GM23338 (cell line): ENCODE results near the gene COL4A2. TPM values are rescaled to one million over a fixed set of nuclear protein-coding genes. Genes with fewer than 3 reads are reported as not detected.

Source experiments
- ATAC-seq: fragments of 200-7000 bp; cut with Tn5 transposase; 3 replicates; pipeline ENCODE4 v1.9.1; 2020
- DNase-seq: peaks from one replicate; pipeline ENCODE4 v3.0.0-alpha.2; 2015; ENCODE audit warnings: low spot score
- H2AFZ ChIP-seq: fragments of 200-600 bp; sonication (generic); 2 replicates; pipeline ENCODE4 v1.8.0; 2016; ENCODE audit warnings: antibody characterized with exemption, mild to moderate bottlenecking, moderate library complexity
- H3F3A ChIP-seq: fragments of 200-600 bp; sonication (generic); replicated peaks from 2 replicates; pipeline ENCODE4 v1.8.0; 2017; ENCODE audit warnings: antibody characterized with exemption, mixed run types, low read depth
- H3K27ac ChIP-seq: fragments of 200-600 bp; sonication (generic); 2 replicates; pipeline ENCODE4 v1.6.1; 2016; ENCODE audit warnings: low read depth
- H3K27me3 ChIP-seq: fragments of 200-600 bp; sonication (generic); 2 replicates; pipeline ENCODE4 v1.8.0; 2016; ENCODE audit warnings: mild to moderate bottlenecking, mixed run types, moderate library complexity; ENCODE audit not compliant: insufficient read depth
- H3K36me3 ChIP-seq: fragments of 200-600 bp; sonication (generic); 2 replicates; pipeline ENCODE4 v1.8.0; 2016; ENCODE audit warnings: mild to moderate bottlenecking; ENCODE audit not compliant: insufficient read depth
- H3K4me1 ChIP-seq: fragments of 200-600 bp; sonication (generic); 2 replicates; pipeline ENCODE4 v1.8.0; 2016; ENCODE audit warnings: mild to moderate bottlenecking, moderate library complexity; ENCODE audit not compliant: insufficient read depth
- H3K4me2 ChIP-seq: fragments of 200-600 bp; sonication (generic); 2 replicates; pipeline ENCODE4 v1.7.1; 2017; ENCODE audit warnings: mixed run types
- H3K4me3 ChIP-seq: fragments of 200-600 bp; sonication (generic); 2 replicates; pipeline ENCODE4 v1.6.1; 2016; ENCODE audit warnings: mixed run types
- H3K79me2 ChIP-seq: fragments of 200-600 bp; sonication (generic); replicated peaks from 2 replicates; pipeline ENCODE4 v1.8.0; 2017; ENCODE audit warnings: mild to moderate bottlenecking; ENCODE audit not compliant: insufficient read depth
- H3K9me2 ChIP-seq: fragments of 200-600 bp; sonication (generic); 2 replicates; pipeline ENCODE4 v1.8.0; 2017; ENCODE audit not compliant: insufficient read depth
- H4K20me1 ChIP-seq: fragments of 200-600 bp; sonication (generic); replicated peaks from 2 replicates; pipeline ENCODE4 v1.8.0; 2017; ENCODE audit warnings: mild to moderate bottlenecking; ENCODE audit not compliant: insufficient read depth
- H3K27ac Mint-ChIP-seq: 2 replicates; pipeline ENCODE4 v1.8.0; 2020; ENCODE audit warnings: inconsistent platforms, mild to moderate bottlenecking, moderate library complexity, mixed read lengths
- H3K27me3 Mint-ChIP-seq: 3 replicates; pipeline ENCODE4 v1.8.0; 2022; ENCODE audit warnings: low read depth, mild to moderate bottlenecking, moderate library complexity, mixed read lengths, inconsistent platforms; ENCODE audit not compliant: insufficient read depth, poor library complexity
- H3K36me3 Mint-ChIP-seq: 3 replicates; pipeline ENCODE4 v1.8.0; 2021; ENCODE audit warnings: low read depth, mild to moderate bottlenecking, inconsistent platforms, moderate library complexity, mixed read lengths
- H3K4me1 Mint-ChIP-seq: 3 replicates; pipeline ENCODE4 v1.8.0; 2020; ENCODE audit warnings: mild to moderate bottlenecking, inconsistent platforms, mixed read lengths
- H3K4me3 Mint-ChIP-seq: 3 replicates; pipeline ENCODE4 v1.8.0; 2021; ENCODE audit warnings: moderate library complexity, mild to moderate bottlenecking, inconsistent platforms, mixed read lengths
- H3K9me3 Mint-ChIP-seq: 3 replicates; pipeline ENCODE4 v1.8.0; 2020; ENCODE audit warnings: moderate library complexity, mild to moderate bottlenecking, inconsistent platforms, mixed read lengths
- CTCF ChIP-seq, 2 experiments: fragments of 200-600 bp in 1 of 2; sonication (generic) in 1 of 2; conservative IDR thresholded peaks; 2 replicates each; pipeline versions ENCODE4 v1.5.1 to v1.6.1; 2016 to 2017; ENCODE audit warnings: antibody characterized with exemption in 2 of 2, low read depth in 2 of 2, mild to moderate bottlenecking in 2 of 2, moderate library complexity in 1 of 2
- EZH2 ChIP-seq: fragments of 200-600 bp; sonication (generic); IDR thresholded peaks from one replicate; pipeline ENCODE4 v1.8.0; 2017; ENCODE audit warnings: antibody characterized with exemption, mild to moderate bottlenecking, low read depth; ENCODE audit not compliant: unreplicated experiment
- JUNB ChIP-seq: IDR thresholded peaks from one replicate; pipeline ENCODE4 v1.6.1; 2016; ENCODE audit warnings: antibody characterized with exemption; ENCODE audit not compliant: unreplicated experiment
- NANOG ChIP-seq: IDR thresholded peaks from 2 replicates; pipeline ENCODE4 v1.6.1; 2016; ENCODE audit warnings: antibody characterized with exemption, borderline replicate concordance
- POLR2AphosphoS5 ChIP-seq: IDR thresholded peaks from 2 replicates; pipeline ENCODE4 v1.6.1; 2016; ENCODE audit warnings: antibody characterized with exemption, low read depth
- STAT1 ChIP-seq: IDR thresholded peaks from one replicate; pipeline ENCODE4 v1.6.1; 2016; ENCODE audit warnings: antibody characterized with exemption; ENCODE audit not compliant: unreplicated experiment
- ZNF114 ChIP-seq: fragments of 250-450 bp; sonication (Bioruptor Pico); IDR thresholded peaks from 2 replicates; pipeline ENCODE4 v1.5.0; 2020; ENCODE audit warnings: mild to moderate bottlenecking, moderate library complexity
- ZNF331 ChIP-seq: fragments of 250-450 bp; sonication (Bioruptor Pico); IDR thresholded peaks from 2 replicates; pipeline ENCODE4 v1.5.0; 2020; ENCODE audit warnings: low read depth, mild to moderate bottlenecking, moderate library complexity
- ZNF462 ChIP-seq: fragments of 250-450 bp; sonication (Bioruptor Pico); IDR thresholded peaks from 2 replicates; pipeline ENCODE4 v1.5.0; 2020; ENCODE audit warnings: mild to moderate bottlenecking, moderate library complexity
- polyA plus RNA-seq: library from polyadenylated mRNA; unstranded; fragments of >200 nt; fragmentation: Nextera tagmentation; extraction: Ambion mirVana; gene quantifications from 2 replicates; pipeline ENCODE4 v1.2.1, GENCODE V29; 2016
- total RNA-seq: library from RNA; depleted of rRNA; stranded (reverse); fragments of >200 nt; shearing (Covaris generic); gene quantifications from 2 replicates; pipeline ENCODE4 v1.2.3, GENCODE V29; 2014
- TF ChIP-seq, protein P1 (sequence below): IDR thresholded peaks from 2 replicates; pipeline ENCODE4 v1.6.1; 2016; ENCODE audit warnings: antibody characterized with exemption

COL4A2 gene
- total and polyA plus RNA-seq, 2 experiments from 2014 or later, result 37.4 to 131 TPM

- Mint-ChIP-seq H3K27me3 (peaks cover 6% of the 10 kb centered on the region), H3K4me1 (peaks cover 11% of the 10 kb centered on the region), H3K9me3 (no peaks in the 10 kb centered on the region), H3K27ac (no peak overlapping the region), H3K36me3 (no peaks in the 10 kb centered on the region; the same call in 2 of the 3 replicates), H3K4me3 (no peak overlapping the region)
- ATAC-seq, result no peak
- Histone ChIP-seq H3K4me1 (no peaks in the 10 kb centered on the region), H3K9me2 (no peaks in the 10 kb centered on the region), H2AFZ (no peak overlapping the region), H3K4me3 (no peak overlapping the region), H3K79me2 (no peaks in the 10 kb centered on the region), H3K36me3 (no peaks in the 10 kb centered on the region), H4K20me1 (peaks cover 6% of the 10 kb centered on the region; the same call in 1 of the 2 replicates), H3K27me3 (no peaks in the 10 kb centered on the region), H3K4me2 (no peak overlapping the region), H3K27ac (no peak overlapping the region), H3F3A (no peaks in the 10 kb centered on the region)
- TF ChIP-seq, protein P1, sequence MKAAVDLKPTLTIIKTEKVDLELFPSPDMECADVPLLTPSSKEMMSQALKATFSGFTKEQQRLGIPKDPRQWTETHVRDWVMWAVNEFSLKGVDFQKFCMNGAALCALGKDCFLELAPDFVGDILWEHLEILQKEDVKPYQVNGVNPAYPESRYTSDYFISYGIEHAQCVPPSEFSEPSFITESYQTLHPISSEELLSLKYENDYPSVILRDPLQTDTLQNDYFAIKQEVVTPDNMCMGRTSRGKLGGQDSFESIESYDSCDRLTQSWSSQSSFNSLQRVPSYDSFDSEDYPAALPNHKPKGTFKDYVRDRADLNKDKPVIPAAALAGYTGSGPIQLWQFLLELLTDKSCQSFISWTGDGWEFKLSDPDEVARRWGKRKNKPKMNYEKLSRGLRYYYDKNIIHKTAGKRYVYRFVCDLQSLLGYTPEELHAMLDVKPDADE, result no peak
- no peak for TF ChIP-seq CTCF (conservative IDR thresholded peaks at IDR 0.05; ENCODE audit: low read depth in 2 of 2)
- no peak for DNase-seq
These were observed 114.0 kb downstream of the COL4A2 start for GRCh38 chr13:110421061-110421460.

DNA sequence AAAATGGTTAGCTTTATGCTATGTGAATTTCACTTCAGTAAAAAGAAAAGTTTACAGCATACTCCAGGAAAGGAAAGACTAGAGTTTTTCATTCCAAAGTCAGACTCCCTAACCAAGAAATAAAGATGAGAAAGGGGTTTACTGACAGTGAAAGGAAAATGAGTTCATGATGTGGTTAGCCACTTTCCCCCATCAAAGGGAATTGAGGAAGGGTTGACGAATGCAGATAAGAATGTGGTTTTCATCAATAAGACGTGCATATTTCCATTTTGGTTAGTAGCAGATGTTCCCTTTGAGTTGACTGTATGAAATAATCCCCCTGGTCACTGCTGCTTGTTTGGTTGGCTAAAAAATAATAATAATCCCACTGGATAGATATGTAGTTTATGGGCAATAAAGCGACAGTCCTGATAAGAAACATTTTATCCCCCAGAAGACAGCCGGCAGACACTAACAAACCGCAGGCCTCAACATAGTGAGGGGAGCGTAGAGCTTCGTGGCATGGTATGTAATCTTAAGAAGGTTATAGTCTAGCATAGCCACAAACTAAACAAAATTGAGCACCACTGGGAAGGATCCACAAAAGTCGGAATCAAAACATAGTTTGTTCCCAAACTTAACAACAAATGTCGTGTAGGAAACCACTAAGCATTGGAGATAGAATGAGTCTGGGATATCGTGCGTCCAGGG is 114.8 kb downstream of the COL4A2 start:
- no peaks in the 10 kb centered on the region for H3K9me3 Mint-ChIP-seq
- Histone ChIP-seq H3K27ac (no peak overlapping the region), H3K27me3 (no peaks in the 10 kb centered on the region), H3F3A (no peaks in the 10 kb centered on the region), H3K4me3 (no peak overlapping the region), H3K4me2 (no peak overlapping the region), H3K79me2 (no peaks in the 10 kb centered on the region), H3K9me2 (no peaks in the 10 kb centered on the region), H2AFZ (no peak overlapping the region), H3K36me3 (no peaks in the 10 kb centered on the region), H4K20me1 (peaks cover 6% of the 10 kb centered on the region; the same call in 1 of the 2 replicates), H3K4me1 (no peaks in the 10 kb centered on the region)
- peaks cover 9% of the 10 kb centered on the region for H3K4me1 Mint-ChIP-seq
- no peak for DNase-seq
- no peak for ATAC-seq
- no peaks in the 10 kb centered on the region; the same call in 2 of the 3 replicates for H3K36me3 Mint-ChIP-seq
- H3K4me3 Mint-ChIP-seq, result no peak overlapping the region
- peaks cover 6% of the 10 kb centered on the region for H3K27me3 Mint-ChIP-seq
- no peak overlapping the region for H3K27ac Mint-ChIP-seq
- no peak for TF ChIP-seq NANOG
- TF ChIP-seq JUNB, result no peak
- TF ChIP-seq ZNF114 (CRISPR knock-in tag), result no peak
- no peak for TF ChIP-seq CTCF (conservative IDR thresholded peaks at IDR 0.05; ENCODE audit: low read depth in 2 of 2)
- TF ChIP-seq ZNF331 (CRISPR knock-in tag), result no peak
- TF ChIP-seq EZH2, result no peak
- TF ChIP-seq STAT1, result no peak
- no peak for TF ChIP-seq ZNF462
- no peak for TF ChIP-seq POLR2AphosphoS5
